Measurements from ENCODE around the gene ZBTB20.

The ZBTB20 gene

GRCh38 chr3:114471478-114471877 lies 675.6 kb downstream of the ZBTB20 start:
- no peak for DNase-seq (ENCODE audit: low spot score)

- no peak for DNase-seq (ENCODE audit: low spot score)
Measured at GRCh38 chr3:114469070-114469469, 678.0 kb downstream of the ZBTB20 start.

- DNase-seq (ENCODE audit: low spot score): no peak
Measured at GRCh38 chr3:114466816-114467215, 680.3 kb downstream of the ZBTB20 start.

GRCh38 chr3:114466251-114466650 lies 680.8 kb downstream of the ZBTB20 start:
- DNase-seq (ENCODE audit: low spot score): no peak

GRCh38 chr3:114464548-114464947 lies 682.5 kb downstream of the ZBTB20 start:
- DNase-seq (ENCODE audit: low spot score): no peak

- no peak for DNase-seq (ENCODE audit: low spot score)
Measured at GRCh38 chr3:114462750-114463149, 684.3 kb downstream of the ZBTB20 start.

- DNase-seq (ENCODE audit: low spot score): no peak
Measured at GRCh38 chr3:114460459-114460858, 686.6 kb downstream of the ZBTB20 start.

- no peak for DNase-seq (ENCODE audit: low spot score)
Measured at GRCh38 chr3:114456742-114457141, 690.3 kb downstream of the ZBTB20 start.

- DNase-seq (ENCODE audit: low spot score): no peak
Measured at GRCh38 chr3:114455432-114455831, 691.7 kb downstream of the ZBTB20 start.

GRCh38 chr3:114454551-114455251 lies 692.4 kb downstream of the ZBTB20 start:
- no peak for DNase-seq (ENCODE audit: low spot score)

GRCh38 chr3:114453361-114453780 lies 693.7 kb downstream of the ZBTB20 start:
- DNase-seq (ENCODE audit: low spot score): no peak

- no peak for DNase-seq (ENCODE audit: low spot score)
Measured at GRCh38 chr3:114452937-114453336, 694.2 kb downstream of the ZBTB20 start.

GRCh38 chr3:114452256-114452655 lies 694.8 kb downstream of the ZBTB20 start:
- no peak for DNase-seq (ENCODE audit: low spot score)

GRCh38 chr3:114451561-114452018 lies 695.5 kb downstream of the ZBTB20 start:
- no peak for DNase-seq (ENCODE audit: low spot score)

GRCh38 chr3:114451051-114451451 lies 696.0 kb downstream of the ZBTB20 start:
- DNase-seq (ENCODE audit: low spot score): no peak

- no peak for DNase-seq (ENCODE audit: low spot score)
Measured at GRCh38 chr3:114450008-114450596, 697.0 kb downstream of the ZBTB20 start.

GRCh38 chr3:114449271-114450007 lies 697.6 kb downstream of the ZBTB20 start:
- DNase-seq (ENCODE audit: low spot score): no peak

GRCh38 chr3:114447950-114448479 lies 699.1 kb downstream of the ZBTB20 start:
- DNase-seq (ENCODE audit: low spot score): no peak

GRCh38 chr3:114447545-114447944 lies 699.5 kb downstream of the ZBTB20 start:
- no peak for DNase-seq (ENCODE audit: low spot score)

- DNase-seq (ENCODE audit: low spot score): no peak
Measured at GRCh38 chr3:114446600-114446999, 700.5 kb downstream of the ZBTB20 start.

GRCh38 chr3:114445233-114445632 lies 701.9 kb downstream of the ZBTB20 start:
- DNase-seq (ENCODE audit: low spot score): no peak

GRCh38 chr3:114444216-114444615 lies 702.9 kb downstream of the ZBTB20 start:
- no peak for DNase-seq (ENCODE audit: low spot score)

- no peak for DNase-seq (ENCODE audit: low spot score)
Measured at GRCh38 chr3:114442246-114442645, 704.8 kb downstream of the ZBTB20 start.

All from AG08396 (cell line).